ENCODE data around the gene PAQR6.

DNA sequence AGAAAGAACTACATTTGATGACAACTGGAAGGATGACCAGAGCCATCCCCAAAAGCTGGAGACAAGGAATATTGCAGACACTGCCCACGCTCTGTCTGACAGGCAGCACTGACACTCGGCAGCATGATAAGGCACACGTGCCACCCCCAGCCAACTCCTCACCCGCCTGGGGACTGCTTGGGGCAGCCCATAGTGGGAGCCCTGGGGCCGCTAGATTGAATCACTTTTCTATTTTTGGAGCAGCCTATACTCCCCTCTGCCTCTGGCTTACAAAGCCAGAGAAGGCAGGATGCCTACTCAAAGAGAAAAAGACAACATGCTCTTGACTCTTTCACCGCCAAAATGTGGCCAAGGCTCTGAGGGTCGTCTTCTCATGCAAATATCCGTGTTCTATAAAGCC, 33.4 kb upstream of the PAQR6 start:
- TF ChIP-seq, protein P1, sequence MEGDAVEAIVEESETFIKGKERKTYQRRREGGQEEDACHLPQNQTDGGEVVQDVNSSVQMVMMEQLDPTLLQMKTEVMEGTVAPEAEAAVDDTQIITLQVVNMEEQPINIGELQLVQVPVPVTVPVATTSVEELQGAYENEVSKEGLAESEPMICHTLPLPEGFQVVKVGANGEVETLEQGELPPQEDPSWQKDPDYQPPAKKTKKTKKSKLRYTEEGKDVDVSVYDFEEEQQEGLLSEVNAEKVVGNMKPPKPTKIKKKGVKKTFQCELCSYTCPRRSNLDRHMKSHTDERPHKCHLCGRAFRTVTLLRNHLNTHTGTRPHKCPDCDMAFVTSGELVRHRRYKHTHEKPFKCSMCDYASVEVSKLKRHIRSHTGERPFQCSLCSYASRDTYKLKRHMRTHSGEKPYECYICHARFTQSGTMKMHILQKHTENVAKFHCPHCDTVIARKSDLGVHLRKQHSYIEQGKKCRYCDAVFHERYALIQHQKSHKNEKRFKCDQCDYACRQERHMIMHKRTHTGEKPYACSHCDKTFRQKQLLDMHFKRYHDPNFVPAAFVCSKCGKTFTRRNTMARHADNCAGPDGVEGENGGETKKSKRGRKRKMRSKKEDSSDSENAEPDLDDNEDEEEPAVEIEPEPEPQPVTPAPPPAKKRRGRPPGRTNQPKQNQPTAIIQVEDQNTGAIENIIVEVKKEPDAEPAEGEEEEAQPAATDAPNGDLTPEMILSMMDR (IDR thresholded peaks at IDR 0.05; ENCODE audit: poor library complexity), result no peak
- TF ChIP-seq EZH2phosphoT487 (IDR thresholded peaks at IDR 0.05; ENCODE audit: low read depth, severe bottlenecking, unreplicated experiment) (no peak), EZH2 (IDR thresholded peaks at IDR 0.05; ENCODE audit: borderline replicate concordance) (no peak)
